Endothelial cell of umbilical vein (primary cell): Measurements from ENCODE around the gene PREP. TPM values are rescaled to one million over a fixed set of nuclear protein-coding genes. Genes with fewer than 3 reads are reported as not detected.

Source experiments
- BruUV-seq: library from RNA; stranded (reverse); fragments of 400-500 nt; replicated peaks from 2 replicates; lab custom pipeline; 2021; lab: Mats Ljungman, UMichigan
- CTCF ChIA-PET: fragments of 300-600, 350-600 bp; sonication (Branson Sonifier 250); formaldehyde crosslinking; loops from one replicate; lab custom pipeline; 2021; ENCODE audit warnings: antibody characterized with exemption, inconsistent platforms; lab: Charles Lee
- POLR2A ChIA-PET: fragments of 300-600, 350-600 bp; sonication (Branson Sonifier 250); formaldehyde crosslinking; loops from one replicate; lab custom pipeline; 2021; ENCODE audit warnings: antibody characterized with exemption, inconsistent platforms; lab: Charles Lee
- DNase-seq: peaks from one replicate; pipeline ENCODE4 v3.0.0-alpha.2; 2011; ENCODE audit warnings: low read depth, low spot score
- FAIRE-seq: peaks from 2 replicates; lab custom pipeline; 2011; peaks lifted over from hg19 to GRCh38; lab: Jason Lieb, UNC
- H2AFZ ChIP-seq: 2 replicates; pipeline ENCODE4 v1.6.0; 2012; ENCODE audit warnings: low read depth, low read length, control low read depth, inconsistent platforms
- H3K27ac ChIP-seq: 2 replicates; pipeline ENCODE4 v1.5.1; 2011; ENCODE audit warnings: low read depth, mild to moderate bottlenecking, control low read depth, low read length, moderate library complexity; ENCODE audit not compliant: insufficient read depth
- H3K27me3 ChIP-seq, 2 experiments: 2 replicates each; pipeline versions ENCODE4 v1.6.0 to v1.6.1; 2011; ENCODE audit warnings: low read length in 2 of 2, mixed read lengths in 1 of 2; ENCODE audit not compliant: control insufficient read depth in 2 of 2, insufficient read depth in 2 of 2
- H3K36me3 ChIP-seq, 2 experiments: 2 replicates in 1 of 2; 3 replicates in 1 of 2; pipeline ENCODE4 v1.5.1; 2011; ENCODE audit warnings: low read length in 2 of 2, mild to moderate bottlenecking in 1 of 2, moderate library complexity in 1 of 2; ENCODE audit not compliant: control insufficient read depth in 2 of 2, insufficient read depth in 2 of 2; ENCODE audit errors: extremely low read depth in 1 of 2
- H3K4me1 ChIP-seq: 3 replicates; pipeline ENCODE4 v1.5.1; 2011; ENCODE audit warnings: mild to moderate bottlenecking, low read length; ENCODE audit not compliant: control insufficient read depth, insufficient read depth; ENCODE audit errors: extremely low read depth
- H3K4me2 ChIP-seq: 2 replicates; pipeline ENCODE4 v1.6.1; 2011; ENCODE audit warnings: low read length, control low read depth, mixed read lengths; ENCODE audit not compliant: insufficient read depth
- H3K4me3 ChIP-seq, 3 experiments: fragments of 200-600 bp in 1 of 3; sonication (generic), shearing (Covaris generic) in 1 of 3; replicated peaks in 1 of 3; 2 replicates each; pipeline ENCODE4 v1.5.1; 2011 to 2016; ENCODE audit warnings: control low read depth in 3 of 3, low read length in 3 of 3, mild to moderate bottlenecking in 2 of 3, inconsistent platforms in 1 of 3, low read depth in 1 of 3, moderate library complexity in 1 of 3; ENCODE audit not compliant: insufficient read depth in 1 of 3
- H3K79me2 ChIP-seq: 2 replicates; pipeline ENCODE4 v1.6.0; 2012; ENCODE audit warnings: low read length, inconsistent platforms; ENCODE audit not compliant: control insufficient read depth, insufficient read depth
- H3K9ac ChIP-seq: replicated peaks from 2 replicates; pipeline ENCODE3; 2011; ENCODE audit warnings: low read length, control low read depth; ENCODE audit not compliant: insufficient read depth; ENCODE audit errors: extremely low read depth
- H3K9me1 ChIP-seq: replicated peaks from 3 replicates; pipeline ENCODE4 v1.6.0; 2011; ENCODE audit warnings: mild to moderate bottlenecking, low read length; ENCODE audit not compliant: control insufficient read depth, insufficient read depth; ENCODE audit errors: extremely low read depth
- H3K9me3 ChIP-seq: replicated peaks from 2 replicates; pipeline ENCODE4 v1.5.1; 2012; ENCODE audit warnings: low read length, inconsistent platforms; ENCODE audit not compliant: control insufficient read depth, insufficient read depth
- H4K20me1 ChIP-seq: replicated peaks from 2 replicates; pipeline ENCODE3; 2011; ENCODE audit warnings: mild to moderate bottlenecking, low read length; ENCODE audit not compliant: control insufficient read depth, insufficient read depth; ENCODE audit errors: extremely low read depth
- EZH2 ChIP-seq: IDR thresholded peaks from 2 replicates; pipeline ENCODE4 v1.6.1; 2012; ENCODE audit warnings: borderline replicate concordance, low read depth, mild to moderate bottlenecking, moderate library complexity, low read length, inconsistent platforms; ENCODE audit not compliant: severe bottlenecking
- FOS ChIP-seq: IDR thresholded peaks from 2 replicates; pipeline ENCODE4 v1.6.1; 2011; ENCODE audit warnings: mild to moderate bottlenecking, low read length, moderate library complexity, borderline replicate concordance; ENCODE audit not compliant: insufficient read depth
- GATA2 ChIP-seq: IDR thresholded peaks from 2 replicates; pipeline ENCODE4 v1.7.0; 2011; ENCODE audit warnings: low read depth, mild to moderate bottlenecking, moderate library complexity, mixed read lengths, low read length; ENCODE audit not compliant: insufficient read length, insufficient read depth
- JUN ChIP-seq: IDR thresholded peaks from 2 replicates; pipeline ENCODE4 v1.6.1; 2011; ENCODE audit warnings: borderline replicate concordance, low read depth; ENCODE audit not compliant: insufficient read length, insufficient read depth
- MYC ChIP-seq: IDR thresholded peaks from one replicate; pipeline ENCODE4 v1.6.1; 2011; ENCODE audit warnings: mild to moderate bottlenecking, low read depth, low read length
- POLR2A ChIP-seq: IDR thresholded peaks from 2 replicates; pipeline ENCODE4 v1.6.1; 2012; ENCODE audit warnings: low read depth, mild to moderate bottlenecking, control low read depth, low read length
- POLR2AphosphoS5 ChIP-seq: IDR thresholded peaks from 2 replicates; pipeline ENCODE4 v1.6.1; 2012; ENCODE audit warnings: low read depth, mild to moderate bottlenecking, control low read depth, low read length, moderate library complexity; ENCODE audit not compliant: insufficient read depth
- dilution Hi-C: fragments of 300-500 bp; cut with MboI; formaldehyde crosslinking; loops from one replicate; pipeline ENCODE4 v1.15.0; 2019; ENCODE audit warnings: low sequenced_read_pairs; ENCODE audit not compliant: extremely low pct_ligation_motif_present
- intact Hi-C: fragments of 100-400 bp; cut with micrococcal nuclease; formaldehyde crosslinking; loops from one replicate; pipeline ENCODE4 v1.10.0; 2022
- polyA plus RNA-seq, 4 experiments: library from polyadenylated mRNA; depleted of rRNA in 3 of 4; stranded (reverse) in 3 of 4; unstranded in 1 of 4; fragments of >200 nt; gene quantifications; 2 replicates each; pipeline versions ENCODE4 v1.2.1 to v1.2.3, GENCODE V29; 2011 to 2012; ENCODE audit warnings: missing spikeins in 1 of 4
- total RNA-seq: library from RNA; stranded (reverse); gene quantifications from 2 replicates; pipeline ENCODE4 v1.2.3, GENCODE V29; 2021
- TF ChIP-seq, protein P1 (sequence below): IDR thresholded peaks from 2 replicates; pipeline ENCODE4 v1.6.1; 2011; ENCODE audit not compliant: insufficient read depth, insufficient read length
- TF ChIP-seq, protein P2 (sequence below), 2 donors: IDR thresholded peaks; 1 replicate in 1 of 2; 2 replicates in 1 of 2; pipeline ENCODE4 v1.5.1; 2011; ENCODE audit warnings: low read length in 2 of 2, mild to moderate bottlenecking in 2 of 2, moderate library complexity in 2 of 2, control low read depth in 1 of 2, inconsistent platforms in 1 of 2, low read depth in 1 of 2; ENCODE audit not compliant: insufficient read depth in 1 of 2; ENCODE audit errors: extremely low read depth in 1 of 2

The PREP gene
- total and polyA plus RNA-seq, 2 donors (not counting 3 experiments of a cell fraction or from before 2014, with no cell fraction given): 17.2 to 37.7 TPM

DNA sequence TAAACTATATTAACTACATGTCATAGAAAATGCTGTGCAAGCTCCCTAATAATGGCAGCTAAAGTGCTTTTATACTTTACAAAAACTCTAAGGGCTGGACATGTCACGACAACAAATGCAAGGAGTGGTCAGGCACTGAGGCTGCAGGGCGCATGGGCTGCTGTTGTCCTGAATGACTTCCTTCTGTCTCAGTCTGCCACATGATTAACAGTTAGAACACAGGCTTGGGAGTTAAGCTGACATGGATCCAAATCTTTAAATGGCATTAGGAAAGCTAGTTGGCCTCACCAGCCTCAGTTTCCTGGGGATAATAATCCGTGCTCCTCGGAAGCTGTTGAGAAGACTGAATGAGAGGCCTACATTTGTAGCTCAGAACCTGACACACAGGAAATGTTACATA is 57.4 kb downstream of the PREP start:
- no peak for FAIRE-seq

DNA sequence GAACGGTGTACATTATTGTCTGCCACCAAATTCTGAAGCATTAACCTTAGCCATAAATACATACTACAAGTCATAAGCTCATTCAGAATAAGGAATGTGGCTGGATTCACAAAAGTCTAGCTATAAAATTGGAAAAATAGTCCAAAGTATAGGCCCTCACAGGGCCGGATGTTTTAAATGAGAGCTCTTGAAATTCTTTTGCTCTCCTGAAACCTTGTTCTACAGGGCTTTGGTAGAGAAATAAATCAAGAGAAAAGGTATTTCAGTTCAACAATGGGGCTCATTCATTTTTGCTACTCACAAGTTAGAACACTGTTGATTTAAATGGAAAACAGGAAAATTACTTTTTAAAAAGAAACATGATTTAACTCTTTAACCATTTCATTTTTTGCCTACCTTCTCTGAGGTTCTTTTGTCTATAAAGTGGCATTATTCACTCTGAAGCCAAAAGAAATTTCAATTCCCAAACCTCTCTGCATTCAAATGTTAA is 58.0 kb downstream of the PREP start:
- intact Hi-C loops: no loop called here
- H3K4me2 ChIP-seq: no peak overlapping the region
- H3K9ac ChIP-seq: no peak overlapping the region
- H2AFZ ChIP-seq: no peak overlapping the region
- no peaks in the 10 kb centered on the region for H3K27me3 ChIP-seq
- peaks cover 0 to 1% of the 10 kb centered on the region in 2 experiments for H3K36me3 ChIP-seq
- no peak overlapping the region for H3K4me3 ChIP-seq
- no peaks in the 10 kb centered on the region for H3K4me1 ChIP-seq
- BruUV-seq: no TSS peak
- no peaks in the 10 kb centered on the region for H3K9me1 ChIP-seq
- dilution Hi-C loops: no loop called here
- no peak for DNase-seq
- no peak overlapping the region for H3K27ac ChIP-seq
- TF ChIP-seq, protein P1, sequence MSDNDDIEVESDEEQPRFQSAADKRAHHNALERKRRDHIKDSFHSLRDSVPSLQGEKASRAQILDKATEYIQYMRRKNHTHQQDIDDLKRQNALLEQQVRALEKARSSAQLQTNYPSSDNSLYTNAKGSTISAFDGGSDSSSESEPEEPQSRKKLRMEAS: no peak
- TF ChIP-seq JUN (no peak), GATA2 (no peak), EZH2 (no peak), POLR2AphosphoS5 (no peak), FOS (no peak), MYC (no peak), POLR2A (no peak)
- TF ChIP-seq, protein P2, sequence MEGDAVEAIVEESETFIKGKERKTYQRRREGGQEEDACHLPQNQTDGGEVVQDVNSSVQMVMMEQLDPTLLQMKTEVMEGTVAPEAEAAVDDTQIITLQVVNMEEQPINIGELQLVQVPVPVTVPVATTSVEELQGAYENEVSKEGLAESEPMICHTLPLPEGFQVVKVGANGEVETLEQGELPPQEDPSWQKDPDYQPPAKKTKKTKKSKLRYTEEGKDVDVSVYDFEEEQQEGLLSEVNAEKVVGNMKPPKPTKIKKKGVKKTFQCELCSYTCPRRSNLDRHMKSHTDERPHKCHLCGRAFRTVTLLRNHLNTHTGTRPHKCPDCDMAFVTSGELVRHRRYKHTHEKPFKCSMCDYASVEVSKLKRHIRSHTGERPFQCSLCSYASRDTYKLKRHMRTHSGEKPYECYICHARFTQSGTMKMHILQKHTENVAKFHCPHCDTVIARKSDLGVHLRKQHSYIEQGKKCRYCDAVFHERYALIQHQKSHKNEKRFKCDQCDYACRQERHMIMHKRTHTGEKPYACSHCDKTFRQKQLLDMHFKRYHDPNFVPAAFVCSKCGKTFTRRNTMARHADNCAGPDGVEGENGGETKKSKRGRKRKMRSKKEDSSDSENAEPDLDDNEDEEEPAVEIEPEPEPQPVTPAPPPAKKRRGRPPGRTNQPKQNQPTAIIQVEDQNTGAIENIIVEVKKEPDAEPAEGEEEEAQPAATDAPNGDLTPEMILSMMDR (IDR thresholded peaks at IDR 0.05; ENCODE audit: extremely low read depth in 1 of 2, insufficient read depth in 1 of 2, low read depth in 1 of 2, low read length in 2 of 2): no peak
- FAIRE-seq: no peak
- H3K79me2 ChIP-seq: no peaks in the 10 kb centered on the region
- no peaks in the 10 kb centered on the region for H4K20me1 ChIP-seq
- ChIA-PET CTCF (interaction anchor here (0.8 to 2.7 kb wide), 5 partner anchors 9 to 257 kb away, joined by 3 to 10 read pairs (median 4); partner anchors contain the start of gene PREP), POLR2A (interaction anchor here (0.6 kb wide), 1 partner anchor 487 kb away, joined by 4 read pairs; no protein-coding TSS in a partner anchor)
- no peaks in the 10 kb centered on the region for H3K9me3 ChIP-seq

More for the DNA sequence above, 57.4 kb downstream of the PREP start:
- intact Hi-C loops (no loop called here), dilution Hi-C loops (no loop called here)
- Histone ChIP-seq H2AFZ (no peak overlapping the region), H3K4me3 (no peak overlapping the region), H3K4me2 (no peak overlapping the region), H3K9ac (no peak overlapping the region), H4K20me1 (no peaks in the 10 kb centered on the region), H3K4me1 (no peaks in the 10 kb centered on the region), H3K36me3 (peaks cover 0 to 1% of the 10 kb centered on the region in 2 experiments), H3K27ac (no peak overlapping the region), H3K9me3 (no peaks in the 10 kb centered on the region), H3K27me3 (no peaks in the 10 kb centered on the region), H3K9me1 (no peaks in the 10 kb centered on the region), H3K79me2 (no peaks in the 10 kb centered on the region)
- TF ChIP-seq, protein P2 (IDR thresholded peaks at IDR 0.05; ENCODE audit: extremely low read depth in 1 of 2, insufficient read depth in 1 of 2, low read depth in 1 of 2, low read length in 2 of 2): no peak
- no peak for TF ChIP-seq JUN
- DNase-seq: no peak
- BruUV-seq: no TSS peak
- ChIA-PET POLR2A (no interaction called here), CTCF (interaction anchor here (0.9 to 2.7 kb wide), 5 partner anchors 11 to 258 kb away, joined by 3 to 10 read pairs (median 4); partner anchors contain the start of gene PREP)
